ENCODE measurements around the gene SIGLEC1.

SIGLEC1 gene

DNA sequence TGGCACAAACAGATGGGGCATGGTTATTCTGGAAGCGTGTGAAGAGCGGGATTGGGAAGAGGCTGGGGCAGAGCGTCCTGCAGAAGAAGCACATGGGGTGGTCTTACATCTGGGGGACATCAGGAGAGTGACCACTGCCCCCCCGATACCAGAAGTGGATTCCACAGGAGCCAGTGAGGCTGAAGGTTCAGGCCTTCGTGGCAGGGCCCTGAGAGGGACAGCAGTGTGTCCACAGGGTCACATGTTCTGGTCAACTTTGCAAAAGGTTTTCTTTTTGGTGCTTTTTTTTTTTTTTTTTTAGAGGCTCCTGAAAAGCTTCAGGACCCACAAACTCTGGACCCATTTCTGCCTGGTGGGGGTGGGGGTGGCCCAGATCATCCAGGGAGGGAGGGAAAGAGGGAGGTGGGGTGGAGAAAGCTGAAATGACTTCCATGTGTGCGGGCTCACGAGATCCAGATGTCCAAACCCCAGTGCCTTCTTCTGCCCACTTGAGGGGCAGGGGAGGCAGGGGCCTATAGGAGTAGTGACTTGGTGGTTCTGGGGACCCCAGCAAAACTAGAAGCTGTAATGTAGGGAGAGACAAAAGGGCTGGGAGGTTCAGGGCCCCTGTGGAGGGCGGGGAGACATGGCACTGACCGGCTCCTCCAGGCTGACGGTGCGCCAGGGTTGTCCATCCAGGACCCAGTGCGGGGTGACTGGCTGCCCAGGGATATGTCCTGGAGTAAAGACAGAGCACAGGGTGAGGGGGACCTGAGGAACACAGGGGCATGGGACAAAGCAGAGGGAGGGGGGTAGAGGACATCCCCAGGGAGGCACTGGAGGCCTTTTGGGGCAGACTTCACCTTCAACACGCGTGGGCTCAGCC lies 33.3 kb downstream of the SIGLEC1 start:
- peak; percentile 38 for DNase-seq

DNA sequence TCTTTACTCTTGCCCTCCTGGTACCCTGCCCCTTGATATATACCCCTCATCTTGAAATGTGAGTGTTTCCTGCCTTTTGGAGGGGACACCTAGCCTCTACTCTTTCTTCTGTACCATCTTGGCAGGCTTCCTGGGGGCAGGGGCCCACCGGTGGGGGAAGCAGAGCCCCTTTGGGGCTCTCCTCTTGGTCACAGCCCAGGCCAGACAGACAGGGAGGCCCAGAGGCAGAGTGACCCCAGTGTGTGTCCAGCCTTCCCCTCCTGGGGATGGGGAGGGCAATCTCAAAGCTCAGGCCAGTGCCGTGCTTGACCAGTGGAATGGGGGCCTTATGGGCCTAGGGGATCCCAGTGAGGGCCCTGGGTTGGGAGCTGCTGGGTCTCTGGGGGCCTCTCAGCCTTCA lies 34.2 kb downstream of the SIGLEC1 start:
- DNase-seq: no peak

DNA sequence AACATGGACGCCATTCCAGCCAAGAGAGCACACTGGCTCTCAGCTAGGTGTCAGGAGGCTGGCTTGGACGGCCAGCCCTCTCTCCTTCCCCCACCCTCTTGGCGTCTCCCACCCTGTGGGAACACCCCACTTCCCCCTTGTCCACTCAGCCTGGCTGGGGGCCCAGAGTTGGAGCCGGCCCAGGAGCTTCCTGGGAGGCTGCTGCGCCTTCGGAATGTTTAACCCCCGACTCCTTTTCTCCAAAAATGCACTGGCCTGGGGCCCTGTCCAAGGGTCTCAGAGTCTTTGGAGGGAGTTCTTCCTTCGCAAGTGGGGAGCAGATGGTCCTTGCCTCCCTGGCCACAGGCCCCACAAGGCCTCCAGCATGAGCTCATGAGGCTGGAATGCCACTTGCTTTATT lies 34.7 kb downstream of the SIGLEC1 start:
- DNase-seq: peak; percentile 73

DNA sequence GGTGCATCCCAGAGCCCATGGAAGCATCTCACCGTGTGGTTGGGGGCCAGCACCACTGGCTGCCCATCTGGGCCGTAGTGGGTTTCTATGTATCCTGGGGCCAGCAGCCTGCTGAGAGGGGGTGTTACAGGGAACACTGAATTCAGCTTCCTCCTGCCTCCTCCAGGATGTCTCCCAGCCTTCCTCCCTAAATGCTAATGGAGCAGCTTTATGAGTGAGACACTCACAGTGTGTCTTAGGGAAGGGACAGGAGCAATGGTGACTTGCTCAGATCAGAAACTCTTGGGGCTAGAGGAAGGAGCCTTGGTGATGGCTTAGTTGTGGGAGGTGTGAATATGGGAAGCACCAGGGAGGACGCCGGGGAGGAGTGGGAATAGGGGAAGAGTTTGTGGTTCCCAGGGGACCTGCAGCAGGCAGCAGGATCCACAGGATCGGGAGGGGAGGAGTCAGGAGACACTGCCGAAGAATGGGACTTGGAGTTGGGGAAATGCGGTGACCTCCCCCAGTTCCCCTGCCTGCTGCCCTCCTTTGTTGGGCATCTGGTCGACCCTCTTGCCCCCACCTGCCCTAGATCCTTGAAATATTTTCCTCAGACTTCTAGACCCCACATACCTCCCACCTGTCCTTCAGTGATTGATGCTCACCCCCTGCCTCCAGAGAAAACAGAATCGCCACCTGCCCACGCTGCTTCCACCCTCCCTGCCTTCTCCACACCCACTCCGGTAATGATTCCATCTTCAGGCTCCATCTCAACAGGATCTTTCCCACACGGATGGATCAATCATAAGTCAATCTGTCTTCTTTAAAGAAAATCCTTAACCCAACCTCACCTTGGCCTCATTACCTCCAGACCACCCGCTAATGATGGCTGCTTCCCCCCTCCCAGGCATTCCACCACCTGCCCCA lies 37.2 kb downstream of the SIGLEC1 start:
- no peak for DNase-seq

DNA sequence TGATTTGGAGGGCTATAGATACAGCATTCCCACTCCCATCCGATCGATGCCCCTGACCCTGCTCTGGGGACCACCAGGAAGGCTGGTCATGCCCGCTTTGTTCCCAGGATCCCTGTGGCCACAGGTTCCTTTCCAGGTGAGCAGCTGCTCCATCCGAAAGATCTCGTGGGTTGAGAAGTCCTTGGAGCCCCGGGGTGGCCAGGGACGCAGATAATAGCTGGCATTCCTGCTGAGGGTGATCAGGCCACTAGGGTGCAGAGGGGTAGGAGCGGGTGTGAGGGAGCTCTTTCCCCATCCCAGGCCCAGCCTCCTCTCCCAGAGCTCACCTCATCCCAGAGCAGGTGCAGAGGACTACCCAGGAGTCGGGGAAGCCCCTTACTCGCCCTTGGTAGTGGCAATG lies 38.0 kb downstream of the SIGLEC1 start:
- DNase-seq: no peak

DNA sequence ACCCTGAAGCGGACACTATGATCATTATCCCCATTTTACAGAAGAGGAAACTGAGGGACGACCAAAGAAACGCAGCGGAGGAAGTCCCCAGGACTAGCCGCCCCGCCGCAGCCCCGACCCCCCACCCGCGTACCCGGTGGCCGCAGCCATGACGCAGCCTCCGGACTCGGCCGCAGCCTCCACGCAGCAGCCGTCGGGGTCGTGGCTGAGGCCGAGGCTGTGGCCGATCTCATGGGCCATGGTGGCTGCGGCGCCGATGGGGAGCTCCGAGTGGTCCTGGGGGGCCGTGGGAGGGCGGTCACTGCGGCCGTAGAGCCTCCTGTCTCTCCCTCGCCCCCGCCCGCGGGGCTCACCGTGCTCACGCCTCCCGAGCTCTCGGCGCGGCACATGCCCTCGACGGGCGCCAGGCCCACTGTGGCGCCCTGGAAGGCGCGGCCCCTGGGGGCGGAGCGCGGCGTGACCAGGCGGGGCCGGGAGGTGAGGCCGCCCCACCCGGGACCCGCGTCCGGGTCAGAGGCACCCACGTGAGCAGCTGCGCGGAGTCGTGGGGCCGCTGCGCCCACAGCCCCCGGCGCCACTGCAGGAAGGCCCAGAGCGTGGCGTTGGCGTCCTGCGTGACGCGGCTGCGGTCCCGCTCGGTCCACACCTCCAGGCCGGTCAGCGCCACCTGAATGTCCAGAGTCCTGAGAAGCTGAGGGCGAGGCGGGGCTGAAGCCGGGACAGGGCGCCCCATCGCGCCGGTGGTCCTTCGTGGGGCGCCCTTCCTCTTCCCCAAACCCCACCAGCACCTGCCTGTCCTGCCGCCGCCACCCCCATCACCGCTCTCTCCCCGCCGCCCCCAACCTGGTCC lies 39.0 kb downstream of the SIGLEC1 start:
- DNase-seq: no peak

DNA sequence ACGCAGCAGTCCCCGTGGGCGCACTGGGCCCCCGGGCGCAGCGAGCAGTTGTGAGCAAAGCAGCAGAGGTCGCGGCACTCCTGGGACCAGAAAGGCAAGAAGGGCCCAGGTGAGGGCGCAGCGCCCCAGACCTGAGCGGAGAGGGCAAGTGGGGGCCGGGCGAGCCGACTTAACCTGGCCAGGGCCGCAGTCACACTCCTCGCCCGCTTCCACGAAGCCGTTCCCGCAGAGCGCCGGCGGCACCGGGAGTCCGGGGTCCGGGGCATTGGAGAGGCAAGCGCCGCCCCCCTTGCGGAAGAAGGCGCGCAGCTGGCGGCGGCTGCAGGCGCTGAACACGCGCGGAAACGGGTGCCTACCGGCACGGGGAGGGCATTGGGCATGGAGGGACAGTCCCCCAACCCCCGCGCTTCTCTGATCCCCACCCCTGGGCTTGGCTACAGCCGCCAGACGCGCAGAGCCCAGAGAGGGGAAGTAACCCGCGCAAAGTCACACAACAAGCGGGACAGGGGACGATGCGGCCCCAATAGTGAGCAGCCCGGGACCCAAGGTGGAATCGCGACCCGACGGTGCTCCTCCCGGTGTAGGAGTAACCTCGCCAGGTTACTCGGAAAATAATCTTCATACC lies 39.7 kb downstream of the SIGLEC1 start:
- DNase-seq: no peak

DNA sequence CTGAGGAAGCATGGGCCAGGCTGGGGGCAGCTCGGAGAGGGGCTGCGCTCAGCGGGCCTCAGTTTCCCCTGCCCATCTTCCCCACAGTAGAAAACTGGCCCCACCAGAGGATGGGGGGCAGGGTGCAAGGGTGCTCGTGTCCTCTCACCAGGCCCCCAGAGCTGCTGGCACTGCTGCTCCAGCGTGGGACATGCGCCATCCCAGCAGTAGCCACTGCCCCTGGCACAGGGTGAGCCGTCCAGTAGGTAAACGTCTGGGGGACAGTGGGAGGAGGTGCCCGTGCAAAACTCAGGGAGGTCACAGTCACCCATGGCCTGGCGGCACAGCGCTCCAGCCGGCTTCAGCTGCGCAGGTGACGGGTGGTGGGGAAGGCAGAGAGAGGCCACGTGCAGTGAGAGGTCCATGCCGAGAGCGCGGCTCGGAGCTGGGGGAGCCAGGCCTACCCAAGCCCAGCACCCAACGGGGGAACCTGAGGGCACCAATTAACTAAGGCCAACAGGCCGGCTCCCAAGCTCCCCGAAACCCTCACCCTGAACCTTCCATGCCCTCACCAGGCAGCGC lies 40.3 kb downstream of the SIGLEC1 start:
- no peak for DNase-seq

DNA sequence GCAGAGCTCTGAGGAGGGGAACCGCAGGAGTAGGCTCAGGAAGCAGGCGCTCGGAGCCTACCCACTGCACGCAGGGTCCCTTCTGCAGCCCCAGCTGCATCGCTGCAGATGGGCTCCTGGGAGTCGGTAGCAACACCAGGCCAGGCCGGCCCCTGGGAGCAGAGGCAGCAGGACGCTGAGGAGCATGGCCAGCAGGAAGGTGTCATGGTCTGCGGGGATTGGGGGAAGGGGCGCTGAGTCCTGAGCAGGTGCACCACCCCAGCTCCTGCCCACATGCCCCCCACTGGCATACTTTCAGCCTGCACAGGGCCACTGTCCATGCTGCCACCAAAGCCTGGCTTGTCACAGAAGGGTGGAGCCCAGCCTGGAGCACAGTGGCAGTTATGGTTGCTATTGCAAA lies 41.5 kb downstream of the SIGLEC1 start:
- DNase-seq: no peak

DNA sequence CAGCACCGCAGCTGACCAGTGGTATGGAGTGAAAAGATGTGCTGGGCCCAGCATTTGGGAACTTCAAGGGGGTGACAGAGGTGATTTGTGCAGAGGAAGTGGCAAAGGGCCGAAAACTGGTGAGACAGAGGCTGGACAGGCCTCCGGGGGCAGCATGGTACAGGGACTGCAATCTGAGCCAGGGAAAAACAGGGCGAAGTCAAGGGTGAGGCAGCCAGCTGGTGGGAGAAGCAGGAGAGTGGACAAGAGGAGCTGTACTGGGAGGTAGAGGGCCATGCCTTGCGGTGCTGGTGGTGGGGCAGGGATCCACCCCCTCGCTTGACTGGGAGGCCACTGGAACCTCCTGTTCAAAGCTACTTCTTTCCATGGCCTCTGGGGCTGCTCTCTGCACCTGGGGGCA lies 41.9 kb downstream of the SIGLEC1 start:
- peak; percentile 49 for DNase-seq

DNA sequence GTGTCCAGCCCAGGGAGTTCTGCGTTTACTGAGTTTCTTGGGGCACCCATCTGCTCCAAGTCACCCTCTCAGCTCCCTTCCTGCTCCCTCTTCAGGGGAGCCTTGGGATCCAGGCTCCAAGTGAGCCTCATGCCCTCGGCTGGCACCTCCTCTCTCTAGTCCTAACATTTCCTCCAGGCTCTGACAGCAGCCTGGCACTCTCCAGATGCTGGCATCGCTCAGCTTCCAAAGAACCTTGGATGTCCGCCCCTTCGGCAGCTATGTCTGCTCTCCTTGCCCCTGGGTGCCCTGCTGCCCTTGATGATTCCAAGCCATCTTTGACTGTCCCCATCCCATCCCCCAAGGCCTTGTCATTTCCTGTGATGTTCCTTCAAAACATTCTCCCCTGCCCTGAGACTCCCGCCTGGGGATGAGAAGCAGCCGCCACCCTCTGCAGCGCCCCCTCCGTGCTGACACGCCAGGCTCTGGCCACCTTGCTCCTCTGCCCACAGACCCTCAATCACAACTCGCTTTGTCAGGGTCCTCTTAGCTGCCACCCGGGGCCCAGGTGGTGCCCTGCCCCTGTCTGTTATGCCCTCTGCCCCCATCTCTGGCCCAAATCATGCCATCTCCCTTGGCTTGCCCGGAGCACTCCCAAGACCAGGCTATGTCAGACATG lies 42.6 kb downstream of the SIGLEC1 start:
- DNase-seq: no peak

DNA sequence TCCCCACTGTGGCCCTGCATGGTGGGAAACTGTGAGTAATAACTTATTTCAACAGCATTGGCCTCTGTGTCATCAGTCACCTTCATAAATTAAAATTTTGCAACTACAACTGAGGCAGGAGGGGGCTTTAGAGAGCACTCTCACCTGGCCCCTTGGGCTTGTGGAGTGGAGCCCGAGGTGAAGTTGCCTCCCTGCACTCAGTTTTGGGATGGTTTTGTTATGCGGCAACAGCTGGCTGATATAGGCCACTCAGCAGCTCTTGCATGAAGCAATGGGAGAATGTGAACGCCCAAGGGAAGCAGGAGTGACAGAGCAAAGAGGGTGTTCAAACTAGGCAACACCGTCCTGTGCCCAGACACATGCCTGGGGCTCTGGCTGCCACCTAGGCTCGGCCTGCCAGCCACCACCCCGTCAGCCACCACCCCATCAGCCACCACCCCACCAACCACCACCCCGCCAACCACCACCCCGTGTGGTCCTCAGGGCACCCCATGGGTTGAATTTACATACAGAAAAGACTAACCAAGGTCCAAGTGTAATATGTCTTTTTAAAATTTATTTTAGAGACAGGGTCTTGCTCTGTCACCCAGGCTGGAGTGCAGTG lies 44.9 kb downstream of the SIGLEC1 start:
- DNase-seq: no peak

DNA sequence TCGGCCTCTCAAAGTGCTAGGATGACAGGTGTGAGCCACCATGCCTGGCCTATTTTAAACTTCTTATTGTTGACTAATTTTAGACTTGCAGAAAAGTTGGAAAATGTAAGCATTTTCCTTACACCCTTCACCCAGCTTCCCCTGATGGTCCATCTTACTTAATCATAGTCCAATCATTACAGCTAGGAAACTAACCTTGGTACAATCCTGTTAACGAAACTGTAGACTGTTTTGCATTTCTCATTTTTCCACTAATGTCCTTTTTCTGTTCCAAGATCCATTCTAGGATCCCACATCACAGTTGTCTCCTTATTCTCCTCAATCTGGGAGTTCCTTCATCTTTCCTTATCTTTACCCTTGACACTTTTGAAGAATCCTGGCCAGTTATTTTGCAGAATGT lies 48.5 kb downstream of the SIGLEC1 start:
- no peak for DNase-seq

DNA sequence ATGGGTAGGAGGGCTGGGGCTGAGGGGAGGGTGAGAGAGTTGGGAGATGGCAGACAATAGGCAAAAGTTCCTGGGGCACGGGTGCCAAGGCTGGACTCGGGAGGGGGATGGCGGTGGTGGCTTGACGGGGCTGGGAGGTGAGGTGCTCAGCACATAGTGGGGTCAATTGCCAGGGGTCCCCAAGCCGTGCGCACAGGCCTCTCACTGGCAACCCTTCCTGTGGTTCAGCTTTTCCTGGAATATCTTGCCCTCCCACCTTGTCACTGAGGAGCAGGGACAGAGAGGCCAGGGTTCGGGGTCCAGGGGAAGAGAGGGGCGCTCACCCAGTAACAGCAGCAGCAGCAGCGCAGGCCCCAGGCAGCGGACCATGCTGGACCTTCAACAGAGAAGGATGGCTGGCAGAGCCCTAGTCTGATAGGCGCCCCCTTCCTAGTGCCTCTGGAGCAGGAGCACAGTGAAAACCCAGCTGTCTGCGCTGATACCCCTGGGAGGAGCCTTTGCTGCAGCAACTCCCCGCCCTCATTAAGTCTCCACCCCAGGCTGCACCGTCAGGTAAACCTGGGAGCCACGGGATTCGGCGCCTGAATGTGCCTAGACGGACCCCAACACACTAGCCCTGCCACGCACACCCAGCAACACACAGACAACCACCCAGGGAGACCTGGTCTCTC lies 49.2 kb downstream of the SIGLEC1 start, which contains the start of gene GFRA4:
Gene GFRA4, minus strand, starts transcription at position 369 of the 671 bp plus-strand sequence. Its CDS starts 0 bp downstream, at position 369.
- no peak for DNase-seq

All from EL (cell line).